ENCODE data around the gene VTI1A.

- TF ChIP-seq ZNF169 (tag by site-specific recombination; IDR thresholded peaks at IDR 0.05) (no peak), CTCF (tag by site-specific recombination; IDR thresholded peaks at IDR 0.05) (no peak), ZNF426 (tag by site-specific recombination; IDR thresholded peaks at IDR 0.05) (no peak), ZNF146 (tag by site-specific recombination; IDR thresholded peaks at IDR 0.05) (no peak), ZNF544 (tag by site-specific recombination; IDR thresholded peaks at IDR 0.05) (no peak), INSM2 (tag by site-specific recombination; IDR thresholded peaks at IDR 0.05) (no peak), HIC1 (tag by site-specific recombination; IDR thresholded peaks at IDR 0.05) (no peak)
Measured at GRCh38 chr10:112827951-112828350, 380.9 kb downstream of the VTI1A start.
